ENCODE measurements around the gene SHISA7.

DNA sequence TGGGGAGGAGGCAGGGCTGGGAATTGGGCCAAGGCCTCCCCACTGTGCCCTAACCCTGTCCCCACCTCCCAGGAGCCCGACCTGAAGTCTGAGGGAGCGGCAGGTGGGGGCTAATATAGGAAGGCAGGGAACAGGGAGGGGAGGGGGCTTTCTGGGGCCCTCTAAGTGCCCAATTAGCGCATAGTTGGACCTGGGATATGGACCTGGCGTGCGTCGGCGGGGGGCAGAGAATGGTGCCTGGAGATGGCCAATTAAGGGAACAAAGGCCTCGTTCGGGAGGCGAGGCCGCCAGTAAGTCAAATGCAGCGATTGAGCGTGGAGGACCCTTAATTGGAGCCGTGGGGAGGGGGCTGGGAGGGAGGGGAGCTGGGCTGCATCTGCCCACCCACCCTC, 21.6 kb upstream of the SHISA7 start, which contains the start of gene C19orf85:
- TF ChIP-seq, protein P1, sequence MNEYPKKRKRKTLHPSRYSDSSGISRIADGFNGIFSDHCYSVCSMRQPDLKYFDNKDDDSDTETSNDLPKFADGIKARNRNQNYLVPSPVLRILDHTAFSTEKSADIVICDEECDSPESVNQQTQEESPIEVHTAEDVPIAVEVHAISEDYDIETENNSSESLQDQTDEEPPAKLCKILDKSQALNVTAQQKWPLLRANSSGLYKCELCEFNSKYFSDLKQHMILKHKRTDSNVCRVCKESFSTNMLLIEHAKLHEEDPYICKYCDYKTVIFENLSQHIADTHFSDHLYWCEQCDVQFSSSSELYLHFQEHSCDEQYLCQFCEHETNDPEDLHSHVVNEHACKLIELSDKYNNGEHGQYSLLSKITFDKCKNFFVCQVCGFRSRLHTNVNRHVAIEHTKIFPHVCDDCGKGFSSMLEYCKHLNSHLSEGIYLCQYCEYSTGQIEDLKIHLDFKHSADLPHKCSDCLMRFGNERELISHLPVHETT (tag by site-specific recombination; IDR thresholded peaks at IDR 0.05) = no peak
- TF ChIP-seq, protein P2, sequence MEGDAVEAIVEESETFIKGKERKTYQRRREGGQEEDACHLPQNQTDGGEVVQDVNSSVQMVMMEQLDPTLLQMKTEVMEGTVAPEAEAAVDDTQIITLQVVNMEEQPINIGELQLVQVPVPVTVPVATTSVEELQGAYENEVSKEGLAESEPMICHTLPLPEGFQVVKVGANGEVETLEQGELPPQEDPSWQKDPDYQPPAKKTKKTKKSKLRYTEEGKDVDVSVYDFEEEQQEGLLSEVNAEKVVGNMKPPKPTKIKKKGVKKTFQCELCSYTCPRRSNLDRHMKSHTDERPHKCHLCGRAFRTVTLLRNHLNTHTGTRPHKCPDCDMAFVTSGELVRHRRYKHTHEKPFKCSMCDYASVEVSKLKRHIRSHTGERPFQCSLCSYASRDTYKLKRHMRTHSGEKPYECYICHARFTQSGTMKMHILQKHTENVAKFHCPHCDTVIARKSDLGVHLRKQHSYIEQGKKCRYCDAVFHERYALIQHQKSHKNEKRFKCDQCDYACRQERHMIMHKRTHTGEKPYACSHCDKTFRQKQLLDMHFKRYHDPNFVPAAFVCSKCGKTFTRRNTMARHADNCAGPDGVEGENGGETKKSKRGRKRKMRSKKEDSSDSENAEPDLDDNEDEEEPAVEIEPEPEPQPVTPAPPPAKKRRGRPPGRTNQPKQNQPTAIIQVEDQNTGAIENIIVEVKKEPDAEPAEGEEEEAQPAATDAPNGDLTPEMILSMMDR (tag by site-specific recombination; IDR thresholded peaks at IDR 0.05) = no peak
- TF ChIP-seq ZNF24 (tag by site-specific recombination; IDR thresholded peaks at IDR 0.05) = no peak
- TF ChIP-seq, protein P3, sequence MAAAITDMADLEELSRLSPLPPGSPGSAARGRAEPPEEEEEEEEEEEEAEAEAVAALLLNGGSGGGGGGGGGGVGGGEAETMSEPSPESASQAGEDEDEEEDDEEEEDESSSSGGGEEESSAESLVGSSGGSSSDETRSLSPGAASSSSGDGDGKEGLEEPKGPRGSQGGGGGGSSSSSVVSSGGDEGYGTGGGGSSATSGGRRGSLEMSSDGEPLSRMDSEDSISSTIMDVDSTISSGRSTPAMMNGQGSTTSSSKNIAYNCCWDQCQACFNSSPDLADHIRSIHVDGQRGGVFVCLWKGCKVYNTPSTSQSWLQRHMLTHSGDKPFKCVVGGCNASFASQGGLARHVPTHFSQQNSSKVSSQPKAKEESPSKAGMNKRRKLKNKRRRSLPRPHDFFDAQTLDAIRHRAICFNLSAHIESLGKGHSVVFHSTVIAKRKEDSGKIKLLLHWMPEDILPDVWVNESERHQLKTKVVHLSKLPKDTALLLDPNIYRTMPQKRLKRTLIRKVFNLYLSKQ (tag by site-specific recombination; IDR thresholded peaks at IDR 0.05; ENCODE audit: borderline replicate concordance) = no peak
- no peak for TF ChIP-seq ZNF548 (tag by site-specific recombination; IDR thresholded peaks at IDR 0.05)
